Prostate gland (tissue), 2 donors: Measurements from ENCODE around the gene BDKRB2.

Experiments
- CTCF ChIP-seq, 4 experiments: fragments of 200-600 bp in 2 of 4; fragments of 450-650 bp in 2 of 4; sonication (generic) in 2 of 4; IDR thresholded peaks; 1 replicate in 3 of 4; 2 replicates in 1 of 4; pipeline ENCODE4 v1.5.1; 2016 to 2019; ENCODE audit warnings: antibody characterized with exemption in 4 of 4, mild to moderate bottlenecking in 2 of 4, moderate library complexity in 2 of 4
- POLR2A ChIP-seq: fragments of 450-650 bp; IDR thresholded peaks from one replicate; pipeline ENCODE4 v1.6.1; 2016; ENCODE audit warnings: antibody characterized with exemption, mild to moderate bottlenecking
- POLR2AphosphoS5 ChIP-seq: sonication (generic); formaldehyde crosslinking; IDR thresholded peaks from one replicate; pipeline ENCODE4 v1.6.1; 2017; ENCODE audit warnings: antibody characterized with exemption

GRCh38 chr14:96279564-96279963 lies 74.9 kb downstream of the BDKRB2 start:
- no peak for TF ChIP-seq CTCF (IDR thresholded peaks at IDR 0.05)
- no peak for TF ChIP-seq POLR2A
- TF ChIP-seq POLR2AphosphoS5 = no peak
